Activated naive CD8-positive, alpha-beta T cell treated with anti-CD3 and anti-CD28 coated beads, Interleukin-2, amount 50 U/mL, for 24 hours (primary cell): ENCODE measurements around the gene TMEM232.

ENCODE experiments used
- ATAC-seq: fragments of 150-1000 bp; cut with Tn5 transposase; one replicate; pipeline ENCODE4 v1.10.0; 2021
- DNase-seq: peaks from one replicate; pipeline ENCODE4 v3.0.0; 2021
- H3K27ac Mint-ChIP-seq: one replicate; pipeline ENCODE4 v1.8.0; 2021; ENCODE audit warnings: mild to moderate bottlenecking, mixed read lengths
- H3K27me3 Mint-ChIP-seq: one replicate; pipeline ENCODE4 v1.8.0; 2021; ENCODE audit warnings: mixed read lengths
- H3K36me3 Mint-ChIP-seq: one replicate; pipeline ENCODE4 v1.8.0; 2021; ENCODE audit warnings: low read depth, mixed read lengths
- H3K4me1 Mint-ChIP-seq: one replicate; pipeline ENCODE4 v1.8.0; 2021; ENCODE audit warnings: mixed read lengths
- H3K4me3 Mint-ChIP-seq: one replicate; pipeline ENCODE4 v1.8.0; 2021; ENCODE audit warnings: mild to moderate bottlenecking, moderate library complexity, mixed read lengths
- H3K9me3 Mint-ChIP-seq: one replicate; pipeline ENCODE4 v1.8.0; 2021; ENCODE audit warnings: mixed read lengths

TMEM232 gene

GRCh38 chr5:110623874-110624273 lies 102.6 kb downstream of the TMEM232 start:
- Mint-ChIP-seq H3K27ac (no peak overlapping the region), H3K36me3 (no peaks in the 10 kb centered on the region), H3K4me1 (no peaks in the 10 kb centered on the region), H3K27me3 (no peaks in the 10 kb centered on the region), H3K9me3 (no peaks in the 10 kb centered on the region), H3K4me3 (no peak overlapping the region)
- DNase-seq (no peak), ATAC-seq (no peak)

- ATAC-seq (no peak), DNase-seq (no peak)
- Mint-ChIP-seq H3K4me3 (no peak overlapping the region), H3K27me3 (no peaks in the 10 kb centered on the region), H3K9me3 (peaks cover 10% of the 10 kb centered on the region), H3K36me3 (no peaks in the 10 kb centered on the region), H3K27ac (no peak overlapping the region), H3K4me1 (no peaks in the 10 kb centered on the region)
Observed at GRCh38 chr5:110618941-110619340, 107.5 kb downstream of the TMEM232 start.

GRCh38 chr5:110616009-110616408 lies 110.5 kb downstream of the TMEM232 start:
- ATAC-seq = no peak
- no peak overlapping the region for H3K4me3 Mint-ChIP-seq
- no peaks in the 10 kb centered on the region for H3K36me3 Mint-ChIP-seq
- no peak overlapping the region for H3K27ac Mint-ChIP-seq
- no peak for DNase-seq
- peaks cover 10% of the 10 kb centered on the region for H3K9me3 Mint-ChIP-seq
- no peaks in the 10 kb centered on the region for H3K4me1 Mint-ChIP-seq
- H3K27me3 Mint-ChIP-seq = peaks cover 2% of the 10 kb centered on the region

DNA sequence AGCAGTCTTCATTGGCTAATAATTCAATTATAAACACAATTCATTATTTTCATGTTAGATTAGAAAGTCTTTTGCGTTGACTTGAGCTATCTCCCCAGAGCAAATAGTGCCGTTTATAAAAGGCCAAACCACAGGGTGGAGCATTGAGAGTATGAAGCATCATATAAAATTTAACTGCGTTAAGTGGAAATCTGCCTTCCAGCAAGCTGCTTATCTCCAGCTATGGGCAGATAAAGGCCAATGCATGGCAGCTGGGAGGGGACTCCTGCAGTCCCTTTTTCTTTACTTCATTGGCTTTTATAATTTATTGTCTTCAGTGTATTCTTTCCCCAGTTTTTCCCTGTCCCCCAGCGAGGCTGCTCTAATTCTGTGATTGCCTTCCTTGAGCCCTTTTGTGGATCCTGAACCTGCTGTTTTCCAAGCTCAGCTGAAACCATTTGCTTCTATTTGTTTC lies 113.7 kb downstream of the TMEM232 start:
- no peak for DNase-seq
- no peak overlapping the region for H3K4me3 Mint-ChIP-seq
- peaks cover 2% of the 10 kb centered on the region for H3K27me3 Mint-ChIP-seq
- no peak overlapping the region for H3K27ac Mint-ChIP-seq
- ATAC-seq = no peak
- peaks cover 10% of the 10 kb centered on the region for H3K9me3 Mint-ChIP-seq
- no peaks in the 10 kb centered on the region for H3K36me3 Mint-ChIP-seq
- no peaks in the 10 kb centered on the region for H3K4me1 Mint-ChIP-seq

DNA sequence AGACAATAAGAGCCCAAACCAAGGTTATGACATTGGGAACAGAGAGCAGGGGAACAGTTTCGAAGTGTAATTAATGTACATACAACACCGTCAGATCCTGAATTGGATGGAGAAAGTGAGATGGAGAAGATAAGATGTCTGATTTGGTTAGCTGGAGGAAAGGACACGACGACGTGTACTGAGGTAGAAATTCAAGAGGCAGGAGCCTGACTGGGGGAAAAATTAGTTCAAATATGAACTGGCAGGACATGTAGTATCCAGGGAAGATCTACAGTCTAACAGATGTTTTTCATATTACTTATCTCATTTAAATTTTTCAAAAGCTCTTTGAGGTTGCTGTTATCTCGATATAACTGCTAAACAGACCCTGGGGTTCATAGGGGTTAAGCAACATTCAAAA lies 114.7 kb downstream of the TMEM232 start:
- Mint-ChIP-seq H3K4me3 (no peak overlapping the region), H3K36me3 (no peaks in the 10 kb centered on the region)

DNA sequence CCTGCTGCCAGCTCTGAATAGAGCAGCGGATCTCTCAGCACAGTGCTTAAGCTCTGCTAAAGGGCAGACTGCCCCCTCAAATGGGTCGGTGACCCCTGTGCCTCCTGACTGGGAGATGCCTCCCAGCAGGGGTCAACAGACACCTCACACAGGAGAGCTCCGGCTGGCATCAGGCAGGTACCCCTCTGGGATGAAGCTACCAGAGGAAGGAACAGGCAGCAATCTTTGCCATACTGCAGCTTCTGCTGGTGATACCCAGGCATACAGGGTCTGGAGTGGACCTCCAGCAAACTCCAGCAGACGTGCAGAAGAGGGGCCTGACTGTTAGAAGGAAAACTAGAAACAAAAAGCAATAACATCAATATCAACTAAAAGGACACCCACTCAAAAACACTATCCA lies 131.6 kb downstream of the TMEM232 start:
- Mint-ChIP-seq H3K4me3 (no peak overlapping the region), H3K9me3 (peaks cover 3% of the 10 kb centered on the region), H3K27me3 (no peaks in the 10 kb centered on the region), H3K4me1 (no peaks in the 10 kb centered on the region), H3K27ac (no peak overlapping the region), H3K36me3 (no peaks in the 10 kb centered on the region)
- DNase-seq = no peak
- no peak for ATAC-seq

More for the DNA sequence above, 114.7 kb downstream of the TMEM232 start:
- Mint-ChIP-seq H3K27me3 (peaks cover 2% of the 10 kb centered on the region), H3K27ac (no peak overlapping the region), H3K4me1 (no peaks in the 10 kb centered on the region), H3K9me3 (peaks cover 10% of the 10 kb centered on the region)
- ATAC-seq (no peak), DNase-seq (no peak)

- H3K4me3 Mint-ChIP-seq = no peak overlapping the region
- H3K27me3 Mint-ChIP-seq = no peaks in the 10 kb centered on the region
- H3K36me3 Mint-ChIP-seq = no peaks in the 10 kb centered on the region
- no peak overlapping the region for H3K27ac Mint-ChIP-seq
- no peak for DNase-seq
- H3K9me3 Mint-ChIP-seq = no peaks in the 10 kb centered on the region
- no peaks in the 10 kb centered on the region for H3K4me1 Mint-ChIP-seq
- no peak for ATAC-seq
Observed at GRCh38 chr5:110590187-110590586, 136.3 kb downstream of the TMEM232 start.

GRCh38 chr5:110588286-110588980 lies 138.0 kb downstream of the TMEM232 start:
- Mint-ChIP-seq H3K4me3 (no peak overlapping the region), H3K36me3 (no peaks in the 10 kb centered on the region), H3K9me3 (no peaks in the 10 kb centered on the region), H3K27ac (no peak overlapping the region), H3K4me1 (no peaks in the 10 kb centered on the region), H3K27me3 (no peaks in the 10 kb centered on the region)
- ATAC-seq (no peak), DNase-seq (no peak)

DNA sequence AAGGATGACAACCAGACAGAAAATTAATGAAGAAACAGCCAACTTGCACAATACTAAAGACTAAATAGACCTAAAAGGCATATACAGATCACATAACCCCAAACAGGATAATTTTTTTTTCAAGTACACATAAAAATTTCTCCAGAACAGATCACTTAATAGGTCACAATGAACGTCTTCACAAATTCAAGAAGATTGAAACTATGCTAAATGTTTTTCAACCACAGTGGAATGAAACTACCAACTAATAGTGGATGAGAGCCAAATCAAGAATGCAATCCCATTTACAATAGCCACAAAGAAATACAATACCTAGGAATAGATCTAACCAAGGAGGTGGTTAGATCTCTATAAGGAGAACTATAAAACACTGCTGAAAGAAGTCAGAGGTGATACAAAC lies 145.8 kb downstream of the TMEM232 start:
- ATAC-seq (no peak), DNase-seq (no peak)
- H3K27ac Mint-ChIP-seq = no peak overlapping the region
- peaks cover 2% of the 10 kb centered on the region for H3K27me3 Mint-ChIP-seq
- peaks cover 3% of the 10 kb centered on the region for H3K9me3 Mint-ChIP-seq
- H3K4me3 Mint-ChIP-seq = no peak overlapping the region
- H3K36me3 Mint-ChIP-seq = no peaks in the 10 kb centered on the region
- no peaks in the 10 kb centered on the region for H3K4me1 Mint-ChIP-seq

DNA sequence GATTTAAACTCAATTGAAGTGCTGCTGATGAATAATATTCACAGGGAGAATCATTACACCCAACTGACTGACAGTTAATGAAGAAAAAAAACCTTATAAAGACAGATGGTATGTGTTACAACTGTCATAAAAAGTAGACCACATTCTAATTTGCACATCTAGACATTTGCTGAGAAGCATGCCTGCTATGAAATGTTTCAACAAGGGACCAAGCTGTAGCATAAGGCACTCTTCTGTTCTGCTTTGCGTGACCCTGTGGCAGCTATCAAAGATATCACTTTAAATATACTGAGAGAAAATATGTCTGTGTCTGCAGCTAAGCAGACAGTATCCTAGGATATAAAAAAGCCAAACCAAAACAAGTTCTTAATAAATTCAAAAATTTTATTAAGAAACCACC lies 153.7 kb downstream of the TMEM232 start:
- ATAC-seq (no peak), DNase-seq (no peak)
- Mint-ChIP-seq H3K4me1 (no peaks in the 10 kb centered on the region), H3K36me3 (no peaks in the 10 kb centered on the region), H3K9me3 (peaks cover 3% of the 10 kb centered on the region), H3K27ac (no peak overlapping the region), H3K4me3 (no peak overlapping the region), H3K27me3 (no peaks in the 10 kb centered on the region)

DNA sequence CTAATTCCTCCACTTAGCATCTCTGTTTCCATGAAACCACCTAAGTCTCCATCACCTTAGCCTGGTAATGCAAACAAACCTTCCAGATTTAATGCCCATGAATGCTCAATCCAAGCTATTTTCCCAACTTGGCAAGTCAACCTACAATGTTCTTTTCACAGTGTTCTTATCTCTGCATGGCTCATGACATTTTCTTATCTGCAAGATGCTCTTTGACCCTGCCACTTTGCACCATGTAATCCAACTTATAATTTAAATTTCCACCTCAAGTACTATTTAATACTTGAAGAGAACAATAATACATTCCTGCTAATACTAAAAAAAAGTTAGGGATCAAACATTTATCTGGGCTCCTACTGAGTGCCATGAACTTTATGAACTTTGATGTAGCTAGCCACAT lies 164.3 kb downstream of the TMEM232 start:
- no peaks in the 10 kb centered on the region for H3K4me1 Mint-ChIP-seq
- DNase-seq = no peak
- H3K27ac Mint-ChIP-seq = no peak overlapping the region
- ATAC-seq = no peak
- no peak overlapping the region for H3K4me3 Mint-ChIP-seq
- H3K36me3 Mint-ChIP-seq = no peaks in the 10 kb centered on the region
- H3K27me3 Mint-ChIP-seq = peaks cover 2% of the 10 kb centered on the region
- H3K9me3 Mint-ChIP-seq = peaks cover 7% of the 10 kb centered on the region

- no peak for ATAC-seq
Observed at GRCh38 chr5:110561510-110561909, 165.0 kb downstream of the TMEM232 start.

DNA sequence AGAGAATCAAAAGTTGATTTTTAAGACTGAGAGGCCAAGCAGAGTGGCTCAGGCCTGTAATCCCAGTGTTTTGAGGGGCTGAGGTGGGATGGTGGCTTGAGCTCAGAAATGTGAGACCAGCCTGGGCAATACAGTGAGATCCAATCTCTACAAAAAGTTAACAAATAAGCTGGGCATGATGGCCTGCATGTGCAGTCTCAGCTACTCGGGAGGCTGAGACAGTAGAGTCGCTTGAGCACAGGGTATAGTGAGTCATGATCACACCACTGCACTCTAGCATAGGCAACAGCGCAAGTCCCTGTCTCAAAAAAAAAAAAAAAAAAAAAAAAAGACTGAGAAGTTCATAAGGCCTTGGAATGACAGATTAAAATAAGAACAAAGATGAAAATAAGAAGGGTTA lies 177.2 kb downstream of the TMEM232 start:
- Mint-ChIP-seq H3K4me3 (no peak overlapping the region), H3K27ac (no peak overlapping the region), H3K4me1 (no peaks in the 10 kb centered on the region), H3K27me3 (no peaks in the 10 kb centered on the region), H3K36me3 (no peaks in the 10 kb centered on the region), H3K9me3 (peaks cover 6% of the 10 kb centered on the region)
- DNase-seq (no peak), ATAC-seq (no peak)

More at GRCh38 chr5:110561510-110561909, 165.0 kb downstream of the TMEM232 start:
- Mint-ChIP-seq H3K4me3 (no peak overlapping the region), H3K4me1 (no peaks in the 10 kb centered on the region), H3K9me3 (peaks cover 3% of the 10 kb centered on the region), H3K27me3 (peaks cover 2% of the 10 kb centered on the region), H3K36me3 (no peaks in the 10 kb centered on the region), H3K27ac (no peak overlapping the region)
- DNase-seq = no peak

GRCh38 chr5:110548171-110548570 lies 178.3 kb downstream of the TMEM232 start:
- Mint-ChIP-seq H3K27me3 (no peaks in the 10 kb centered on the region), H3K9me3 (peaks cover 6% of the 10 kb centered on the region), H3K27ac (no peak overlapping the region), H3K36me3 (no peaks in the 10 kb centered on the region), H3K4me1 (no peaks in the 10 kb centered on the region), H3K4me3 (no peak overlapping the region)
- DNase-seq (no peak), ATAC-seq (no peak)

- Mint-ChIP-seq H3K4me3 (no peak overlapping the region), H3K9me3 (peaks cover 10% of the 10 kb centered on the region), H3K4me1 (no peaks in the 10 kb centered on the region), H3K36me3 (no peaks in the 10 kb centered on the region), H3K27ac (no peak overlapping the region), H3K27me3 (peaks cover 2% of the 10 kb centered on the region)
- ATAC-seq = no peak
- DNase-seq = no peak
Observed at GRCh38 chr5:110547495-110547894, 179.0 kb downstream of the TMEM232 start.

DNA sequence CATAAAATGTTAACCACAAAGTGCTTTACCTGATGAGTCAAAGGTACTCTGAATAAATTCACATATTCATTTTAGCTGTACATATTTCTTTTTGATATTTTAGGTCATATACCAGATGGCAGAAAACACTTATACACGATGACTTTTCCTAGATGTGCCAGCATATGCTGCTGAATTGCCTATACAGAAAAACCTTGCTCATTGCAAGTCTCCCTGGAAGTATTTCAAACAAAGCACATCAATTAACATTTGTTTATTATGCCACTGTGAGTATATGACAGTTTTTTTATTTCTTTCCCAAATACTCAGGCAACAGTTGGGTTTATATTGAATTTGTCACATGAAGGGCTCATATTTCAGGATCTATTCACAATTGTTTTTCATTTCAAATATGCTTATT lies 180.8 kb downstream of the TMEM232 start:
- Mint-ChIP-seq H3K4me3 (no peak overlapping the region), H3K27me3 (peaks cover 2% of the 10 kb centered on the region), H3K4me1 (no peaks in the 10 kb centered on the region), H3K9me3 (peaks cover 4% of the 10 kb centered on the region), H3K36me3 (no peaks in the 10 kb centered on the region), H3K27ac (no peak overlapping the region)
- ATAC-seq (no peak), DNase-seq (no peak)
